GM19397 (cell line): ENCODE measurements around the gene BMPR1B.

Experiments
- ATAC-seq: cut with Tn5 transposase; IDR thresholded peaks from one replicate; pipeline ENCODE4 v1.9.1; 2021; ENCODE audit warnings: mild to moderate bottlenecking, moderate library complexity; ENCODE audit not compliant: unreplicated experiment

Gene BMPR1B

GRCh38 chr4:95084584-95084983, 326.8 kb downstream of the BMPR1B start:
- ATAC-seq: no peak

GRCh38 chr4:95085124-95085833, 327.5 kb downstream of the BMPR1B start:
- ATAC-seq: no peak

GRCh38 chr4:95086551-95086950, 328.8 kb downstream of the BMPR1B start:
- ATAC-seq: no peak

- ATAC-seq: no peak
Observed at GRCh38 chr4:95087657-95088455, 330.1 kb downstream of the BMPR1B start.

- ATAC-seq: no peak
Observed at GRCh38 chr4:95091272-95091671, 333.5 kb downstream of the BMPR1B start.

- ATAC-seq: no peak
Observed at GRCh38 chr4:95092766-95093165, 335.0 kb downstream of the BMPR1B start.

- ATAC-seq: no peak
Observed at GRCh38 chr4:95093460-95093859, 335.7 kb downstream of the BMPR1B start.

- no peak for ATAC-seq
Observed at GRCh38 chr4:95093936-95094929, 336.5 kb downstream of the BMPR1B start.

GRCh38 chr4:95095348-95095974, 337.7 kb downstream of the BMPR1B start:
- no peak for ATAC-seq

GRCh38 chr4:95102162-95102790, 344.5 kb downstream of the BMPR1B start:
- no peak for ATAC-seq

GRCh38 chr4:95105112-95105511, 347.4 kb downstream of the BMPR1B start:
- no peak for ATAC-seq

GRCh38 chr4:95105983-95106382, 348.2 kb downstream of the BMPR1B start:
- ATAC-seq: no peak

- no peak for ATAC-seq
Observed at GRCh38 chr4:95106408-95106928, 348.7 kb downstream of the BMPR1B start.

- ATAC-seq: no peak
Observed at GRCh38 chr4:95107004-95107403, 349.2 kb downstream of the BMPR1B start.

GRCh38 chr4:95107635-95108034, 349.9 kb downstream of the BMPR1B start:
- ATAC-seq: no peak

GRCh38 chr4:95108883-95109421, 351.2 kb downstream of the BMPR1B start:
- no peak for ATAC-seq

GRCh38 chr4:95114521-95114920, 356.8 kb downstream of the BMPR1B start:
- ATAC-seq: no peak

- no peak for ATAC-seq
Observed at GRCh38 chr4:95118497-95118896, 360.7 kb downstream of the BMPR1B start.

- ATAC-seq: no peak
Observed at GRCh38 chr4:95120456-95120855, 362.7 kb downstream of the BMPR1B start.

GRCh38 chr4:95122001-95122400, 364.2 kb downstream of the BMPR1B start:
- ATAC-seq: no peak
